HEK293T (cell line): Measurements from ENCODE around the gene LY6G5B.

Experiments used
- CTBP1 ChIP-seq: fragments of 450-650 bp; IDR thresholded peaks from 2 replicates; pipeline ENCODE4 v1.6.1; 2016; ENCODE audit warnings: borderline replicate concordance
- FOXM1 ChIP-seq: fragments of 450-650 bp; IDR thresholded peaks from 2 replicates; pipeline ENCODE4 v1.6.1; 2017; ENCODE audit warnings: mild to moderate bottlenecking, borderline replicate concordance
- HDGF ChIP-seq: fragments of 450-650 bp; IDR thresholded peaks from 2 replicates; pipeline ENCODE4 v1.6.1; 2017; ENCODE audit warnings: antibody characterized with exemption, borderline replicate concordance
- SP1 ChIP-seq: fragments of 450-650 bp; IDR thresholded peaks from 2 replicates; pipeline ENCODE4 v1.6.1; 2017
- SUZ12 ChIP-seq: fragments of 450-650 bp; IDR thresholded peaks from 2 replicates; pipeline ENCODE4 v1.6.1; 2016; ENCODE audit warnings: mild to moderate bottlenecking

GRCh38 chr6:31658158-31658688, 11.6 kb upstream of the LY6G5B start:
- TF ChIP-seq SP1: no peak
- TF ChIP-seq HDGF: no peak
- TF ChIP-seq CTBP1: no peak
- no peak for TF ChIP-seq FOXM1
- TF ChIP-seq SUZ12: no peak
